DND-41 (cell line): ENCODE data around the gene CD72.

Source experiments
- CTCF ChIP-seq: IDR thresholded peaks from 2 replicates; pipeline ENCODE4 v1.5.1; 2012; ENCODE audit warnings: borderline replicate concordance, low read length, moderate library complexity, mild to moderate bottlenecking; ENCODE audit not compliant: poor library complexity, severe bottlenecking; ENCODE audit errors: extremely low read depth
- EZH2 ChIP-seq: IDR thresholded peaks from 3 replicates; pipeline ENCODE4 v1.6.1; 2012; ENCODE audit warnings: borderline replicate concordance, low read depth, mild to moderate bottlenecking, moderate library complexity, low read length, inconsistent platforms; ENCODE audit not compliant: severe bottlenecking

DNA sequence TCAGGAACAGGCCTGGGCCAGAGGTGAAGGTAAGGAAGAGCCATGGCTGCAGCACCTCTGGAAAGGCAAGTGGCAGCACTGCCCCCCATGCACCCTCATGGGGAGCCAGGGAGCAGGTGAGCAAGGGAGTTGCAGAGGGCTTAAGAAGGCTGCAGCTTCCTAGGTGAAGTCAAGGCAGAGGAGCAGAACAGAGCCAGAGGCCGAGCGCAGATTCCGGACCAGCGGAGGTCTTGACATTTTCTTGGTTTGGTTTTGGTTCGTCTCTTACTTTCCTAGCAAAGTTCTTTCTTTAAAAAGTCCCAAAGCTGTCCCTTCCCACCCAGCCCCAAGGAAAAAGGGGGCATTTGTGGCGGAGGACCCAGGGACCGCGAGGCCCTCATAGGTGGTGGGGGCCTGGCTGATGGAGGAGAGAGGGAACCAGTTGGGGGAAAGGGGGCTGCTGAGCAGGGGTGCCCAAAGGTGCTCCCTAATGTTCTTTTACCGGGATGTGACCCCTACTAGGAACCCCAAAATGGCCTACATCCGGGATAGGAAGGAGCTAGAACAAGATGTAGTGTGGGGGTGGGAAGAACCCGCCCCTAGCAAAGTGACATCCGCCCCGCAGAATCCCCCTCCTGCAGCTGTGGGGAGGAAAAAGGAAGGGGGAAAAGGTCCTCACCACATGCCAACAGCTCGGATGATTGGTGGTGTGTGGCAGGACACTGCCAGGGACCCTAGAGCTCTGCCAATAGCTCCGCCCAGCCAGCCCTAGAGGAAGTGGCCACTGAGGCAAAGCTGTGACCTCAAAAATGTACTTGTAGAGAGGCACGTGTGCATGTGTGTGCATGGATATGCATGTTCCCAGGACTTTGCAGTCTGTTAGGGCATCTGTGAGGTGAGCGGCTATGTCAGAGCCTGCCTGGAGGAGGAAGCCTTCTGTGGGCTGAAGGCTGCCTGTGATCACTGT is 914 bp upstream of the CD72 start:
- no peak for TF ChIP-seq CTCF
- TF ChIP-seq EZH2: no peak
